Activated naive CD4-positive, alpha-beta T cell treated with anti-CD3 and anti-CD28 coated beads for 36 hours (primary cell): ENCODE measurements around the gene SNRPA. TPM values are rescaled to one million over a fixed set of nuclear protein-coding genes. Genes with fewer than 3 reads are reported as not detected.

Experiments used
- CTCF ChIA-PET: fragments of 350-600 bp; sonication (Branson Sonifier 250); formaldehyde crosslinking; loops from one replicate; lab custom pipeline; 2021; ENCODE audit warnings: antibody characterized with exemption; lab: Charles Lee
- DNase-seq: peaks from one replicate; pipeline ENCODE4 v3.0.0-alpha.2; 2020
- H3K27ac Mint-ChIP-seq: one replicate; pipeline ENCODE4 v1.8.0; 2021; ENCODE audit warnings: mild to moderate bottlenecking, mixed read lengths
- H3K27me3 Mint-ChIP-seq: one replicate; pipeline ENCODE4 v1.8.0; 2021; ENCODE audit warnings: low read depth, mixed read lengths
- H3K36me3 Mint-ChIP-seq: one replicate; pipeline ENCODE4 v1.8.0; 2021; ENCODE audit warnings: low read depth, mixed read lengths
- H3K4me1 Mint-ChIP-seq: one replicate; pipeline ENCODE4 v1.8.0; 2021; ENCODE audit warnings: low read depth, mixed read lengths
- H3K4me3 Mint-ChIP-seq: one replicate; pipeline ENCODE4 v1.8.0; 2021; ENCODE audit warnings: mild to moderate bottlenecking, moderate library complexity, mixed read lengths
- H3K9me3 Mint-ChIP-seq: one replicate; pipeline ENCODE4 v1.8.0; 2021; ENCODE audit warnings: mixed read lengths
- intact Hi-C: fragments of 100-400 bp; cut with micrococcal nuclease; formaldehyde crosslinking; loops from one replicate; pipeline ENCODE4 v1.15.1; 2023
- total RNA-seq, 2 experiments: library from RNA; stranded (reverse); gene quantifications; one replicate each; pipeline ENCODE4 v1.2.3, GENCODE V29; 2021

Gene SNRPA
- 100 to 1,000 TPM; 264 to 312 TPM for total RNA-seq

DNA sequence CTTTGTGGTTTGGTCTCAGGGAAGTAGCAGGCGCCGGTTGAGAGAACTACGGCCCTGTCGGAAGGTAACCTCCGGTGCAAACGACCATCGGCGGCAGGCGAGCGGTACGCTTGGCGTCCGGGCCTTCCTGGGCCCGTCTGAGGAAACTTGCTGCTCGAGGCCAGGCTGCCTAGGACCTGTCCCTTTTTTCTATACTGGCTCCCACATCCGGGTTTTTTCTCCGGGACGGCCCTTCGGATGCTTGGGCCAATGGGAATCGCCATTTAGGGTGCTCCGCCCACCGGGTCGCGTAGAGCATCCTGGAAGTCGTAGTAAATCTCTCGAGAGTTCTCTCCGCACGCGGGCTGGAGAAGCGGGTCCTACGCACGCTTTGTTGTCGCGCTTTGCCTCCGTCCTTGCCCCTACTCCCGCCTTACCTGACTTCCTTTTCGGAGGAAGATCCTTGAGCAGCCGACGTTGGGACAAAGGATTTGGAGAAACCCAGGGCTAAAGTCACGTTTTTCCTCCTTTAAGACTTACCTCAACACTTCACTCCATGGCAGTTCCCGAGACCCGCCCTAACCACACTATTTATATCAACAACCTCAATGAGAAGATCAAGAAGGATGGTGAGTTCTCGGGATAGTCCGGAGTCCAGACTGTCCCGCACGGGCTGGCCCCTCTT, at the start of gene SNRPA:
TSS of gene SNRPA (plus strand) at position 330 of the 664 bp plus-strand sequence. CDS start at position 536, 206 bp downstream.
- Mint-ChIP-seq H3K27me3 (no peaks in the 10 kb centered on the region), H3K36me3 (peaks cover 41% of the 10 kb centered on the region), H3K4me3 (peak within 1 kb of the TSS; percentile 99), H3K9me3 (no peaks in the 10 kb centered on the region), H3K27ac (peak within 1 kb of the TSS; percentile 99), H3K4me1 (peaks cover 40% of the 10 kb centered on the region)
- peak; percentile 98 for DNase-seq
- intact Hi-C loops = loop anchor here (1.0 to 5.0 kb wide), 11 partner anchors 26 to 512 kb away; partner anchors contain the start of genes COQ8B, NUMBL, RAB4B and SERTAD3
- CTCF ChIA-PET = interaction anchor here (0.6 to 4.4 kb wide), 7 partner anchors 19 to 558 kb away, joined by 3 to 34 read pairs (median 5); no protein-coding TSS in a partner anchor

DNA sequence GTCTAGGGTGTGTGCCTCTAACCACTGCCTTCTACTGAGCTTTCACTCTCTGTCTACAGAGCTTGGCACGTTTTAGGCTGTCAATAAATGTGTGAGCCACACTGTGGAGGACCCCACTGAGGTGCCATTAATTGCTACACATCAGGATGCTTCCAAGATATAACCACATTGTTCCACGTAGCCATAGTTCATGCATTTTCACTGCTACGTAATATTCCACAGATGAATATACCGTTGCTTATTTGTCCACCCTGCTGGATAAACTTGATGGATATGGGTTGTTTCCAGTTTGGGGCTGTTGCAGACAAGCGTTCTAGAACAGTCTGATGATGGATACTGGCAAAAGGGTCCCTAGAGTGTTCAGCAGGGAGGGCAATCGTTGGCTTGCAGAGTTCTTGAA, 49.2 kb upstream of the SNRPA start:
- Mint-ChIP-seq H3K36me3 (peaks cover 26% of the 10 kb centered on the region), H3K27ac (no peak overlapping the region), H3K4me1 (no peaks in the 10 kb centered on the region), H3K4me3 (no peak overlapping the region), H3K9me3 (no peaks in the 10 kb centered on the region), H3K27me3 (no peaks in the 10 kb centered on the region)
- DNase-seq = no peak
- intact Hi-C loops = no loop called here
- CTCF ChIA-PET = interaction anchor here (0.6 kb wide), 1 partner anchor 677 kb away, joined by 3 read pairs; no protein-coding TSS in a partner anchor

DNA sequence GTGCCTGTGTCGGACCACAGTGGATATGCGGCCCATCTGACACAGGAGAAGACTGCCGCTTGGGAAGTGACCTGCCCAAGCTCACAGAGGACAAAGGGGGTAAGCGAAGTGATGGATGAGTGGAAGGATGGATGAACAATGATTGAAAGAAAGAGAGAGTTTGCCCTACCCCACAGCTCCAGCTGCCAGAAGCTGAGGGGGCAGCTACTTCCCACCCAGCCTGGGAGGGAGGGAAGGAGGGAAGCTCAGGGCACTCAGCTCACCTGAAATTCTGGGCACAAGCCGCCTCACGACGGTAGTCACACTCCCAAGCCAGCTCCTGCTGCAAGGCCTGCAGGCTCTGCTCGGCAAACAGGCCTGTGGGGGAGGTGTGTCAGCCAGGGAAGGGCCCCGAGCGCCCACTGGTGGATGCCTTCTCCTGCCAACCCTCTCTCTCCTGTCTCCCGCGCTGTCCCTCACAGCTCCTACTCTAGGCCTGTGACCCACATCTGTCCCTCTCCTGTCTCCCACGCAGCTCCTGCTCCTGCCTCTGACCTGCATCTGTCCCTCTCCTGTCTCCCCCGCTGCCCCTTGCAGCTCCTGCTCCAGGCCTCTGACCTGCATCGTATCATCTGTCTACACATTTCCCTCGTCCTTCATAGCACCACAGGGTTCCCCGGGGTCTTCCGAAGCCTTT, 48.5 kb upstream of the SNRPA start:
- DNase-seq = no peak
- no peaks in the 10 kb centered on the region for H3K27me3 Mint-ChIP-seq
- intact Hi-C loops = no loop called here
- no peaks in the 10 kb centered on the region for H3K9me3 Mint-ChIP-seq
- H3K36me3 Mint-ChIP-seq = peaks cover 26% of the 10 kb centered on the region
- no peaks in the 10 kb centered on the region for H3K4me1 Mint-ChIP-seq
- CTCF ChIA-PET = interaction anchor here (0.5 kb wide), 1 partner anchor 563 kb away, joined by 3 read pairs; no protein-coding TSS in a partner anchor
- no peak overlapping the region for H3K4me3 Mint-ChIP-seq
- H3K27ac Mint-ChIP-seq = no peak overlapping the region

DNA sequence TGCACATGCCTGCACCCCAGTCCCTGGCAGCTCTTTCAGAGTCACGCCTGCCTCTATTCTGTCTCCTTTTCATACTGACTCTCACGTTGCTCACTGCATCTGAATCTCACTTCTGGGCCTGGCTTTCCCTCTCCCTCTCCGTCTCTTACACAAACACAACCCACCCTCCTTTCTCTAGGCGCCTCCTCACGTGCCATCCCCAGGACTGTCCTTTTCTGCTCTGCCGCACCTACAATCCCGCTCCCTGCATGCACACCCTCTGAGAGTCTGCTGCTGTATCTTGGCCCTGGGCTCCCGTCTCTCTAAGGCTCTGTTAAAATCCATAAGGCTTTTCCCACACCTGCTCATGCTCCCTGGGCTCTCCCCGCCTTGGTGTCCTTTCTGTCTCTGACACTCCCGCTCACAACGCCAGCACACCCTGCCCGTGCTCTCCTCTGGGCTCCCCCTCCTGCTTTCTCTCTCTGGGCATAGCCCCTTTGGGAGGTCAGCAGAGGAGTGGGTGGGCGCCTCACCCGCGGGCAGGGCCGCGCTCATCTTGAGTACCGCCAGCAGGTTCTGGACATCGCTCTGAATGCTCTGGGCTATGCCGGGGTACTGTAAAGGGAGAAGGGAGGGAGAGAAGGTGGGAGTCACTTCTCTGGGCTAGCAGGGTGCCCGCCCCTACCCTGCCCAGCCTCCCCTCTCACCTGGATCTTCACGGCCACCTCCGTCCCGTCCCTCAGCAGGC, 47.8 kb upstream of the SNRPA start:
- peaks cover 26% of the 10 kb centered on the region for H3K36me3 Mint-ChIP-seq
- H3K27me3 Mint-ChIP-seq = no peaks in the 10 kb centered on the region
- no peak overlapping the region for H3K4me3 Mint-ChIP-seq
- no peaks in the 10 kb centered on the region for H3K4me1 Mint-ChIP-seq
- intact Hi-C loops = no loop called here
- no peak overlapping the region for H3K27ac Mint-ChIP-seq
- no peaks in the 10 kb centered on the region for H3K9me3 Mint-ChIP-seq
- CTCF ChIA-PET = interaction anchor here (0.5 to 0.6 kb wide), 2 partner anchors 101 to 563 kb away, joined by 3 read pairs; no protein-coding TSS in a partner anchor
- no peak for DNase-seq

DNA sequence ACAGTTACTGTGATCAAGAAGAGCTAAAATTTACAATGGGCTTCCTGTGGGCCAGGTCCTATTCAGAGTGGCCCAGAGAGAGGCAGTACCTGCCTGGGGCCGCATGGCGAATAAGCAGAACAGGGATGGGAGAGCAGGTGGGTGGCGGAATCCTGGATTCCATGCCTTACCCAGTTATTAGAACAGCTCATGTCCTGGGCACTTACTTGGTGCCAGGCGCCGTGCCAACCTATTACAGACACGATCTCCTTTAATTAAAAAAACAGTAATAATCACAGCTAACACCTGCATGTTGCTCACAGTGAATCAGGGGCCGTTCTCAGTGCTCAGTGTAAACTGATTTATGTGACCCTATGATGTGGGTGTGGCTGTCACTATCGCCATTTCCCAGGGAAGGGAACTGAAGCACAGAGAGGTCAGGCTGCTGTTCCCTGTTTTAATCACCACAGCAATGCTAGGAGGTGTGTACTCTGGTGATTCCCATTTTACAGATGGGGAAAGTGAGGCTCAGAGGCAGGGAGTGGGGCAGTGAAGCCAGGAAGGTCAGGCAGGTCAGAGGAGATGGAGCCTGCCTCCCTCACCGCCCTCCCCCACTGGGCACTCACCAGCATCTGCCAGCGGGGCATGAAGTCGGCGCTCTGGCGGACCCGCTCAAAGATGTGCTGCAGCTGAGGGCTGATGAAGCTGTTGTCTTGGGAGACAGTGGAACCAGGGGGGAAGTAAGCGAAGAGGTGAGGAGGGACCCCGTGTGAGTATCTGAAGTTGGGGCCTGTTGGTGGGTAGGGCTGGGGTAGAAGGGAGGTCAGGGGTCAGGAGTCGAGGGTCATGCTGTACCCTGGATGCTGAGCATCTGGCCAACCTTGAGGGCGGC, 46.3 kb upstream of the SNRPA start:
- H3K4me1 Mint-ChIP-seq = no peaks in the 10 kb centered on the region
- no peaks in the 10 kb centered on the region for H3K9me3 Mint-ChIP-seq
- intact Hi-C loops = no loop called here
- peaks cover 33% of the 10 kb centered on the region for H3K36me3 Mint-ChIP-seq
- no peak for DNase-seq
- no peak overlapping the region for H3K4me3 Mint-ChIP-seq
- CTCF ChIA-PET = interaction anchor here (1.0 kb wide), 1 partner anchor 102 kb away, joined by 3 read pairs; no protein-coding TSS in a partner anchor
- H3K27ac Mint-ChIP-seq = no peak overlapping the region
- no peaks in the 10 kb centered on the region for H3K27me3 Mint-ChIP-seq

DNA sequence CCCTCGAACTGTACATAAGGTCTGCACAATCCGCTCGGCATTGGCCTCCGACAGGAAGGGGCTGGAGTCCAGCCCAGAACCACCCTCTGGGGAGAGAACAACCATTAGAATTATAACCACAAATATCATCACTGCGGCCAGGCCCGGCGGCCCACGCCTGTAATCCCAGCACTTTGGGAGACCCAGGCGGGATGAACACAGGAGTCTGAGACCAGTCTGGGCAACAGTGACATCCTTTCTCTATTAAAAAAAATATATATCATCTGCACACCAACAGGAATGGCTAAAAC, 45.7 kb upstream of the SNRPA start:
- no peaks in the 10 kb centered on the region for H3K27me3 Mint-ChIP-seq
- no peak for DNase-seq
- no peak overlapping the region for H3K27ac Mint-ChIP-seq
- intact Hi-C loops = no loop called here
- no peaks in the 10 kb centered on the region for H3K4me1 Mint-ChIP-seq
- CTCF ChIA-PET = no interaction called here
- peaks cover 34% of the 10 kb centered on the region for H3K36me3 Mint-ChIP-seq
- no peak overlapping the region for H3K4me3 Mint-ChIP-seq
- H3K9me3 Mint-ChIP-seq = no peaks in the 10 kb centered on the region

DNA sequence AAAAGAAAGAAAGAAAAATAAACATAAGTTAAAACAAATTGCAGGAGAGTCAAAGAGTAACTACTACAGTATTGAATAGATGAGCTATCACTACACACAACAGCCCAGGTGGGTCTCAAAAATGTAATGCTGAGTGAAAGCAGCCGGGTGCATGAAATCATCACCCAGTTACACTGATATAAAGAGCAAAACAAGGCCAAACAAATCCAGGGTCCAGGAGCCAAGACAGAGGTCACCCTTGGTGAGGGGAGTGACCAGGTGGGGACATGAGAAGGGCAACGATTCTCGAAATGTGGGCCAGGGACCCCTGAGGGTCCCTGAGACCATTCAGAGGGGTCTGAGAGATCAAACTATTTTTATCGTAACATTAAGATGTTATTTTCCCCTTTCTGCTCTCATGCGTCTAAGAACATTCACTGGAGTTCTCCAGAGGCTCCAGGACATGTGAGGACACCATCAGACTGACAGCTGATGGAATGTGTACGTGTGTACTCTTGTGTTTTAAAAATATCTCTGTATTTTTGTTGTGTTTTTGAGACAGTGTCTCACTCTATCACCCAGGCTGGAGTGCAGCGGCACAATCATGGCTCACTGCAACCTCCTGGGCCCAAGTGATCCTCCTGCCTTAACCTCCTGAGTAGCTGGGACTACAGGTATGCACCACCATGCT, 44.9 kb upstream of the SNRPA start:
- CTCF ChIA-PET = no interaction called here
- Mint-ChIP-seq H3K27me3 (no peaks in the 10 kb centered on the region), H3K27ac (no peak overlapping the region), H3K4me1 (no peaks in the 10 kb centered on the region), H3K36me3 (peaks cover 37% of the 10 kb centered on the region), H3K9me3 (no peaks in the 10 kb centered on the region), H3K4me3 (no peak overlapping the region)
- no peak for DNase-seq
- intact Hi-C loops = no loop called here

DNA sequence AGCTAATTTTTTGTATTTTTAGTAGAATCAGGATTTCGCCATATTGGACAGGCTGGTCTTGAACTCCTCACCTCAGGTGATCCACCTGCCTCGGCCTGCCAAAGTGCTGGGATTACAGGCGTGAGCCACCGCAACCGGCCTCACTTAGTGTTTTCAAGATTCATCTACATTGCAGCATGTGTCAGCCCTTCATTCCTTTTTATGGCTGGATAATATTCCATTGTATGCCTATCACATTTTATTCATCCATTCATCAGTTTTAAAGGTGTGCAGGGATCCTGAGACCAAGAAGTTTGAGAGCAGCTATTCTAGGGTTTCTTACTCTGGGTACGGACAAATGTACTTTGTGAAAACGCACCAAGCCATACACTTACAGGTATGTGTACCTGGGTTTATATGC, 43.4 kb upstream of the SNRPA start:
- CTCF ChIA-PET = no interaction called here
- DNase-seq = no peak
- Mint-ChIP-seq H3K9me3 (no peaks in the 10 kb centered on the region), H3K27ac (no peak overlapping the region), H3K36me3 (peaks cover 34% of the 10 kb centered on the region), H3K27me3 (no peaks in the 10 kb centered on the region), H3K4me1 (peaks cover 3% of the 10 kb centered on the region), H3K4me3 (no peak overlapping the region)
- intact Hi-C loops = no loop called here

DNA sequence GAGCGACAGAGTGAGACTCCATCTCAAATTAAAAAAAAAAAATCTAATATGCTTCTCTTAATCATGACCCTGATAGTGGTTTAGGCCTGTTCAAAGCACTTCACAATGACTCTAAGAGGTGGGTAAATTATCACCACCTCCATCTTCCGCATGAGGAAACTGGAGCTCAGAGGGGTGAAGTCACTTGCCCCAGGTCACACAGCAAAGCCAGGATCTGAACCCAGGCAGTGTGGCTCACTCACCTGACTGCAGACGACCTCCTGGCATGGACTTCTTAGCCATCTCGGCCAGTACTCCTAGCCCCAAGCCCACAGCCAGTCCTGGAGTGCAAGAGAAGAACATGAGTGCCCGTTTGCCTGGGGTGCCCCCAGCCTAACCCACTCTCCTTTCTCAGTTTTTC, 41.2 kb upstream of the SNRPA start:
- Mint-ChIP-seq H3K36me3 (peaks cover 33% of the 10 kb centered on the region), H3K4me1 (peaks cover 12% of the 10 kb centered on the region), H3K4me3 (no peak overlapping the region), H3K9me3 (no peaks in the 10 kb centered on the region), H3K27me3 (no peaks in the 10 kb centered on the region), H3K27ac (no peak overlapping the region)
- intact Hi-C loops = no loop called here
- CTCF ChIA-PET = interaction anchor here (0.6 kb wide), 1 partner anchor 83 kb away, joined by 3 read pairs; no protein-coding TSS in a partner anchor
- no peak for DNase-seq

DNA sequence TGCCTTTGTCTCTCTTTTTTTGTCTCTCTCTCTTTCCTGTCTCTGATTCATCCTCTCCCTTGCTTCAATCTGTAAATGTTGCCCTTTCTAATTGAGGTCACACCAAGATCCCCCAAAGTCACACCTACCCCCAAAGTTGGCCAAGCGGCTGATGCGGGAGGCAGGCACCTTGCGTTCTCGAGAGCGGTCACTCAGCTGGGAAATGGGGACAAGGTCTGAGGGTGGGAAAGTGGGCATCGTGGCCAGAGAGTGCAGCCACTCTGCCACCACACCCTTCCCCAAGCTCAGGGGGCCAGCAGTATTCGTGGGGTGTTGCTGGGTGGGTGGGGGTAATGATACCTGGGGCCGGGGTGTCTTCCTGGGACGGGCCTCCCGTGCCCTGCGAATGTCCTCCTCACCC, 37.1 kb upstream of the SNRPA start:
- intact Hi-C loops = loop anchor here (2.0 kb wide), 1 partner anchor 99 kb away; no protein-coding TSS in a partner anchor
- CTCF ChIA-PET = no interaction called here

More for the DNA sequence above, 37.1 kb upstream of the SNRPA start:
- peaks cover 33% of the 10 kb centered on the region for H3K4me1 Mint-ChIP-seq
- H3K27ac Mint-ChIP-seq = no peak overlapping the region
- no peaks in the 10 kb centered on the region for H3K9me3 Mint-ChIP-seq
- H3K27me3 Mint-ChIP-seq = no peaks in the 10 kb centered on the region
- no peak for DNase-seq
- peak overlapping the region; percentile 11 for H3K4me3 Mint-ChIP-seq
- peaks cover 23% of the 10 kb centered on the region for H3K36me3 Mint-ChIP-seq
